Neuronal stem cell (in vitro differentiated cells): ENCODE measurements around the gene RPS19.

ENCODE experiments used
- DNase-seq: peaks from one replicate; pipeline ENCODE4 v3.0.0-alpha.2; 2013; ENCODE audit warnings: low spot score
- H2AFZ ChIP-seq: one replicate; pipeline ENCODE4 v1.6.1; 2013; ENCODE audit warnings: mild to moderate bottlenecking, low read length, inconsistent platforms
- H2AK5ac ChIP-seq: 2 replicates; pipeline ENCODE4 v1.6.1; 2013; ENCODE audit warnings: low read depth, mild to moderate bottlenecking, inconsistent platforms, low read length, moderate library complexity, mixed read lengths
- H2BK120ac ChIP-seq: 2 replicates; pipeline ENCODE4 v1.6.1; 2013; ENCODE audit warnings: low read depth, mild to moderate bottlenecking, inconsistent platforms, low read length, moderate library complexity, mixed read lengths
- H2BK12ac ChIP-seq: one replicate; pipeline ENCODE4 v1.6.1; 2013; ENCODE audit warnings: low read length, inconsistent platforms
- H2BK15ac ChIP-seq: 2 replicates; pipeline ENCODE4 v1.6.1; 2013; ENCODE audit warnings: mild to moderate bottlenecking, low read length, inconsistent platforms, mixed read lengths
- H2BK5ac ChIP-seq: one replicate; pipeline ENCODE4 v1.6.1; 2013; ENCODE audit warnings: inconsistent platforms, mild to moderate bottlenecking, low read length, moderate library complexity
- H3K14ac ChIP-seq: one replicate; pipeline ENCODE4 v1.6.1; 2013; ENCODE audit warnings: low read length, inconsistent platforms
- H3K18ac ChIP-seq: 2 replicates; pipeline ENCODE4 v1.6.1; 2013; ENCODE audit warnings: low read length, inconsistent platforms
- H3K23ac ChIP-seq: 2 replicates; pipeline ENCODE4 v1.6.1; 2013; ENCODE audit warnings: low read depth, mild to moderate bottlenecking, mixed read lengths, low read length, inconsistent platforms; ENCODE audit not compliant: poor library complexity
- H3K27ac ChIP-seq: replicated peaks from 3 replicates; pipeline ENCODE4 v1.5.1; 2013; ENCODE audit warnings: low read length, inconsistent platforms
- H3K27me3 ChIP-seq, 3 experiments: 2 replicates each; pipeline ENCODE4 v1.6.1; 2013; ENCODE audit warnings: low read length in 3 of 3, mild to moderate bottlenecking in 2 of 3, inconsistent platforms in 1 of 3, low read depth in 1 of 3, mixed read lengths in 1 of 3, moderate library complexity in 1 of 3; ENCODE audit not compliant: control insufficient read depth in 3 of 3, insufficient read depth in 3 of 3
- H3K36me3 ChIP-seq, 2 donors: replicated peaks in 1 of 2; 2 replicates each; pipeline ENCODE4 v1.6.1; 2013; ENCODE audit warnings: low read length in 2 of 2; ENCODE audit not compliant: control insufficient read depth in 2 of 2, insufficient read depth in 2 of 2
- H3K4ac ChIP-seq: 2 replicates; pipeline ENCODE4 v1.6.1; 2013; ENCODE audit warnings: inconsistent platforms, mild to moderate bottlenecking, low read length, moderate library complexity
- H3K4me1 ChIP-seq, 2 donors: 1 replicate in 1 of 2; 2 replicates in 1 of 2; pipeline ENCODE4 v1.6.1; 2013; ENCODE audit warnings: low read length in 2 of 2, low read depth in 1 of 2; ENCODE audit not compliant: control insufficient read depth in 2 of 2, insufficient read depth in 1 of 2
- H3K4me2 ChIP-seq: one replicate; pipeline ENCODE4 v1.6.1; 2013; ENCODE audit warnings: mild to moderate bottlenecking, low read length, inconsistent platforms; ENCODE audit not compliant: insufficient read depth, poor library complexity, severe bottlenecking
- H3K4me3 ChIP-seq, 2 donors: 2 replicates each; pipeline ENCODE4 v1.5.1; 2013; ENCODE audit warnings: low read length in 2 of 2, mild to moderate bottlenecking in 2 of 2, inconsistent platforms in 1 of 2, moderate library complexity in 1 of 2
- H3K79me1 ChIP-seq: one replicate; pipeline ENCODE4 v1.6.1; 2013; ENCODE audit warnings: low read depth, mild to moderate bottlenecking, inconsistent platforms, low read length, moderate library complexity
- H3K9ac ChIP-seq: one replicate; pipeline ENCODE4 v1.6.1; 2013; ENCODE audit warnings: mild to moderate bottlenecking, low read depth, low read length, inconsistent platforms; ENCODE audit not compliant: poor library complexity
- H3K9me3 ChIP-seq, 2 donors: replicated peaks in 1 of 2; 2 replicates each; pipeline versions ENCODE3 to v1.6.1; 2013; ENCODE audit warnings: low read length in 2 of 2, mild to moderate bottlenecking in 2 of 2, inconsistent platforms in 1 of 2, low read depth in 1 of 2, mixed read lengths in 1 of 2, moderate library complexity in 1 of 2; ENCODE audit not compliant: control insufficient read depth in 2 of 2, insufficient read depth in 1 of 2
- H4K8ac ChIP-seq: one replicate; pipeline ENCODE4 v1.6.1; 2013; ENCODE audit warnings: low read depth, mild to moderate bottlenecking, inconsistent platforms, low read length, moderate library complexity
- H4K91ac ChIP-seq: one replicate; pipeline ENCODE4 v1.6.1; 2013; ENCODE audit warnings: low read length, low read depth, mild to moderate bottlenecking, inconsistent platforms; ENCODE audit not compliant: poor library complexity
- WGBS, 2 donors: extraction: QIAGEN DNeasy Blood & Tissue Kit; methylation state at CpG; one replicate each; pipeline ENCODE4 v1.1.7; 2013; ENCODE audit warnings: missing lambda C conversion rate in 2 of 2, mixed read lengths in 1 of 2; ENCODE audit not compliant: insufficient read length in 2 of 2, insufficient replicate concordance in 1 of 2; ENCODE audit errors: extremely low coverage in 2 of 2; 5-methylcytosine and 5-hydroxymethylcytosine counted together

The RPS19 gene

DNA sequence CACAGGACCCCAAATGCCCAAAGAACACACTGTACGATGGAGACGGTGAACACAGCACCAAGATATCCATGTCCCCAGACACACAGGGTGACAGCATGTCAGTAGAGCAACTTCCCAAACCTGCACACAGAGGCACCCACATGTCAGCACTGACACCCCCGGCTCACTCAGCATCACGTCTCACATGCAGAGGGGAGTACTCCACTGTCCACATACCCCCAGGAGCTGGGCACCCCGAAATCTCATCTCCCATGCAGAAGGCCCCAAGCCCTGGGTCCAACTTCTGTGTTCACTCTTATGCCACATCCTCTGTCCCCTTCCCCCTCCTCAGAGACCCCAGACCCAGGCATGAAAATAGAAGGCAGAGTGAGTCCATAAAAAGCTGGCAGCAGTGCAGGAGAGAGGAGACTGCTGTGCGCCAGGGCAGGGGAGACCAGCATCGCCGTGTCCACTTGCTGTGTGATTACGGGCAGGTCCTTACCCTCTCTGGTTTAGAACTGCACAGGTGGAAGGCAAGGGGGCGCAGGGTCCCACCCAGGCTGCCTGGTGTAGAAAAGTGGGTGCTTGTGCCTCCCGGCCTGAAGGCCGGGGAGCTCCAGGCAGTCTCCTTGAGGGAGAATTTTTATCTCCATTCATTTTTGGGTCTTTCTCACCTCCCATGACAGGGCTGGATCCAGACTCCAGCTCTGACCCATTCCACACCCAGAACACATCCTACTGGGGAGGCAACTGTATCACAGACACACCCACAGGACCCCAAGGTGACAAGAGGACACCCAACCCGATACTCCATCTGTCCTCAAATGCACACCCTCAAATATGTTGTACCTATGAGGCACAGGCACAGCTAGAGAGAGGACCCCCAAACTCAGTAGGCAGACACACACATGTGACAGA lies 51.2 kb downstream of the RPS19 start:
- peaks cover 0 to 6% of the 10 kb centered on the region in 2 donors for H3K9me3 ChIP-seq
- no peak overlapping the region for H3K23ac ChIP-seq
- H3K27me3 ChIP-seq = peaks cover 35 to 65% (median 53%) of the 10 kb centered on the region in 3 experiments
- H2BK120ac ChIP-seq = no peak overlapping the region
- no peak overlapping the region for H2BK15ac ChIP-seq
- H4K8ac ChIP-seq = no peak overlapping the region
- no peak overlapping the region for H3K9ac ChIP-seq
- no peak overlapping the region for H3K27ac ChIP-seq
- no peak overlapping the region for H2BK5ac ChIP-seq
- H3K18ac ChIP-seq = peak overlapping the region; percentile 36
- no peak overlapping the region for H3K4me2 ChIP-seq
- H3K4ac ChIP-seq = no peak overlapping the region
- no peak overlapping the region for H2BK12ac ChIP-seq
- no peak overlapping the region for H2AK5ac ChIP-seq
- DNase-seq = no peak
- H4K91ac ChIP-seq = no peak overlapping the region
- peaks cover 0 to 1% of the 10 kb centered on the region in 2 donors for H3K36me3 ChIP-seq
- H2AFZ ChIP-seq = no peak overlapping the region
- no peak overlapping the region for H3K14ac ChIP-seq
- no peaks in the 10 kb centered on the region for H3K79me1 ChIP-seq
- no peak overlapping the region for H3K4me3 ChIP-seq
- peaks cover 0 to 4% of the 10 kb centered on the region in 2 donors for H3K4me1 ChIP-seq
- no CpG with 5 or more reads among the region's 13 CpGs for WGBS, 2 donors

- H2AFZ ChIP-seq = no peak overlapping the region
- H3K79me1 ChIP-seq = no peaks in the 10 kb centered on the region
- H3K4me1 ChIP-seq = peaks cover 0 to 4% of the 10 kb centered on the region in 2 donors
- H3K18ac ChIP-seq = peak overlapping the region; percentile 70
- H2BK12ac ChIP-seq = no peak overlapping the region
- no peak overlapping the region for H4K91ac ChIP-seq
- H4K8ac ChIP-seq = no peak overlapping the region
- H3K27me3 ChIP-seq = peaks cover 38 to 74% (median 61%) of the 10 kb centered on the region in 3 experiments
- no peak overlapping the region for H3K4ac ChIP-seq
- WGBS, 2 donors = no CpG with 5 or more reads among the region's 29 CpGs
- H3K27ac ChIP-seq = no peak overlapping the region
- no peak for DNase-seq
- peaks cover 0 to 1% of the 10 kb centered on the region in 2 donors for H3K36me3 ChIP-seq
- peak overlapping the region; percentile 67 for H3K9ac ChIP-seq
- peak overlapping the region; percentile 68 for H2AK5ac ChIP-seq
- no peak overlapping the region for H3K4me2 ChIP-seq
- H3K23ac ChIP-seq = peak overlapping the region; percentile 98
- H3K4me3 ChIP-seq = no peak overlapping the region
- peak overlapping the region; percentile 73 for H2BK15ac ChIP-seq
- peaks cover 0 to 6% of the 10 kb centered on the region in 2 donors for H3K9me3 ChIP-seq
- no peak overlapping the region for H2BK120ac ChIP-seq
- no peak overlapping the region for H3K14ac ChIP-seq
- no peak overlapping the region for H2BK5ac ChIP-seq
Observed at GRCh38 chr19:41911889-41912731, 52.1 kb downstream of the RPS19 start.

DNA sequence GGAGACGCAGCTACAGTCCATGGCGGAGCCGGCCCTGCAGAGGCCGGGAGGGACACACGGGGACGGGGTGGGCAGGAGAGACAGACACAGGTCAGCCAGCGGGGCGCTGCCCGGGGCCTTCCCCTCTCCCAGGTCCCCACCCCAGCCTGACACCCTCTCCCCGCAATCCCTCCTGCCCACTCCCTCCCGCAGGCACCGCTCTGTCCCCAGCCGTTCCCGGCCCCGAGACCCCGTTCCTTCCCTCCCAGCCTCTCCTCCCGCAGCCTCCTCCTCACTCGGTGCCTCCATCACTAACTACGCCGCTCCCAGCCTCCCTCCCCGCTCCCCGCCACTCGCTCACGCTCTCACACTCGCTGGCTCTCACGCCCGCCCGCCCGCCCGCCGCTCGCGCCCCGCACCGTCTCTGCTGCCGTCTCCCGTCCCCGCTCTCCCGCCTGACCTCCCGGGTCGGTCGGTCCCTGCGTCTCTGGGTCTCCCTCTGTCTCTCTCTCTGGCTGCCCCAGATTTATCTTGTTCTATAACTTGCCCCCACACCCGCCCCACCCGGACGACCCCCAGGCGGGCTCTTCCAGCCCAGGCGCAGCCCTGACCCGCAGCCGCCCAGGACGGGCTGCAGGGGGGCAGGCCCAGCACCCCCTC lies 53.0 kb downstream of the RPS19 start:
- peak overlapping the region; percentile 48 for H3K18ac ChIP-seq
- H3K27ac ChIP-seq = no peak overlapping the region
- no peak overlapping the region for H2BK12ac ChIP-seq
- peaks cover 1% of the 10 kb centered on the region for H3K79me1 ChIP-seq
- H3K36me3 ChIP-seq = peaks cover 0 to 1% of the 10 kb centered on the region in 2 donors
- WGBS, 2 donors = no CpG with 5 or more reads among the region's 51 CpGs
- H3K4me2 ChIP-seq = peak overlapping the region; percentile 40
- no peak overlapping the region for H2BK120ac ChIP-seq
- no peak overlapping the region for H3K4ac ChIP-seq
- H2AK5ac ChIP-seq = no peak overlapping the region
- H3K23ac ChIP-seq = no peak overlapping the region
- peaks cover 38 to 81% (median 68%) of the 10 kb centered on the region in 3 experiments for H3K27me3 ChIP-seq
- H4K8ac ChIP-seq = no peak overlapping the region
- H2AFZ ChIP-seq = no peak overlapping the region
- H3K4me3 ChIP-seq = no peak overlapping the region
- no peak for DNase-seq
- no peak overlapping the region for H4K91ac ChIP-seq
- no peak overlapping the region for H2BK5ac ChIP-seq
- H3K14ac ChIP-seq = no peak overlapping the region
- peaks cover 0 to 4% of the 10 kb centered on the region in 2 donors for H3K4me1 ChIP-seq
- peak overlapping the region; percentile 37 for H2BK15ac ChIP-seq
- peaks cover 0 to 7% of the 10 kb centered on the region in 2 donors for H3K9me3 ChIP-seq
- peak overlapping the region; percentile 60 for H3K9ac ChIP-seq
